Brain microvascular endothelial cell (primary cell): ENCODE measurements around the gene ZNF70.

ENCODE experiments used
- DNase-seq: peaks from one replicate; pipeline ENCODE4 v3.0.0-alpha.2; 2020
- H3K27ac ChIP-seq: fragments of 250-450 bp; sonication (Bioruptor Pico); 2 replicates; pipeline ENCODE4 v1.5.1; 2020; ENCODE audit warnings: mild to moderate bottlenecking, moderate library complexity
- H3K27me3 ChIP-seq: fragments of 250-450 bp; sonication (Bioruptor Pico); replicated peaks from 2 replicates; pipeline ENCODE4 v1.5.1; 2020; ENCODE audit warnings: mild to moderate bottlenecking
- H3K36me3 ChIP-seq: fragments of 250-450 bp; sonication (Bioruptor Pico); replicated peaks from 2 replicates; pipeline ENCODE4 v1.5.1; 2020; ENCODE audit warnings: mild to moderate bottlenecking
- H3K4me3 ChIP-seq: 2 replicates; pipeline ENCODE4 v1.5.1; 2011; ENCODE audit warnings: low read depth, mild to moderate bottlenecking, control low read depth, low read length, moderate library complexity
- CTCF ChIP-seq: IDR thresholded peaks from 2 replicates; pipeline ENCODE4 v1.5.1; 2011; ENCODE audit warnings: low read depth, mild to moderate bottlenecking, moderate library complexity, low read length, control low read depth, inconsistent platforms; ENCODE audit errors: missing control alignments
- in situ Hi-C: cut with HindIII; loops from 2 replicates; pipeline ENCODE4 v1.10.0; 2017; ENCODE audit warnings: low sequenced_read_pairs, low pct_ligation_motif_present

The ZNF70 gene

GRCh38 chr22:23693979-23694680 lies 56.8 kb downstream of the ZNF70 start:
- Histone ChIP-seq H3K27me3 (no peaks in the 10 kb centered on the region), H3K36me3 (peaks cover 18% of the 10 kb centered on the region), H3K4me3 (no peak overlapping the region), H3K27ac (no peak overlapping the region)
- in situ Hi-C loops = no loop called here
- no peak for TF ChIP-seq CTCF
- no peak for DNase-seq

- Histone ChIP-seq H3K36me3 (peaks cover 18% of the 10 kb centered on the region), H3K4me3 (no peak overlapping the region), H3K27ac (no peak overlapping the region), H3K27me3 (no peaks in the 10 kb centered on the region)
- TF ChIP-seq CTCF = no peak
- in situ Hi-C loops = no loop called here
- DNase-seq = no peak
Observed at GRCh38 chr22:23692598-23693291, 58.2 kb downstream of the ZNF70 start.

GRCh38 chr22:23691748-23692423 lies 59.0 kb downstream of the ZNF70 start:
- no peak for DNase-seq
- no peaks in the 10 kb centered on the region for H3K27me3 ChIP-seq
- peaks cover 18% of the 10 kb centered on the region for H3K36me3 ChIP-seq
- no peak for TF ChIP-seq CTCF
- no peak overlapping the region for H3K4me3 ChIP-seq
- in situ Hi-C loops = no loop called here
- no peak overlapping the region for H3K27ac ChIP-seq

- Histone ChIP-seq H3K36me3 (peaks cover 18% of the 10 kb centered on the region), H3K27ac (no peak within 1 kb of the TSS), H3K27me3 (no peaks in the 10 kb centered on the region), H3K4me3 (no peak within 1 kb of the TSS)
- TF ChIP-seq CTCF = no peak
- in situ Hi-C loops = no loop called here
- no peak for DNase-seq
Observed at GRCh38 chr22:23690713-23691112, 60.2 kb downstream of the ZNF70 start, which contains the start of gene RGL4. Gene RGL4, plus strand, starts transcription at chr22:23691013. Its CDS starts 1,018 bp downstream, at chr22:23692031.

GRCh38 chr22:23689414-23689813 lies 61.5 kb downstream of the ZNF70 start:
- no peak for TF ChIP-seq CTCF
- Histone ChIP-seq H3K27me3 (no peaks in the 10 kb centered on the region), H3K27ac (no peak overlapping the region), H3K4me3 (no peak overlapping the region), H3K36me3 (peaks cover 10% of the 10 kb centered on the region)
- no peak for DNase-seq
- in situ Hi-C loops = no loop called here
